HG03378 (cell line): ENCODE measurements around the gene ADARB2.

Source experiments
- ATAC-seq: cut with Tn5 transposase; IDR thresholded peaks from one replicate; pipeline ENCODE4 v1.9.1; 2021; ENCODE audit warnings: mild to moderate bottlenecking, moderate library complexity; ENCODE audit not compliant: unreplicated experiment

Gene ADARB2

GRCh38 chr10:1300218-1300617 lies 437.1 kb downstream of the ADARB2 start:
- ATAC-seq, result no peak

GRCh38 chr10:1299041-1299726 lies 438.1 kb downstream of the ADARB2 start:
- no peak for ATAC-seq

DNA sequence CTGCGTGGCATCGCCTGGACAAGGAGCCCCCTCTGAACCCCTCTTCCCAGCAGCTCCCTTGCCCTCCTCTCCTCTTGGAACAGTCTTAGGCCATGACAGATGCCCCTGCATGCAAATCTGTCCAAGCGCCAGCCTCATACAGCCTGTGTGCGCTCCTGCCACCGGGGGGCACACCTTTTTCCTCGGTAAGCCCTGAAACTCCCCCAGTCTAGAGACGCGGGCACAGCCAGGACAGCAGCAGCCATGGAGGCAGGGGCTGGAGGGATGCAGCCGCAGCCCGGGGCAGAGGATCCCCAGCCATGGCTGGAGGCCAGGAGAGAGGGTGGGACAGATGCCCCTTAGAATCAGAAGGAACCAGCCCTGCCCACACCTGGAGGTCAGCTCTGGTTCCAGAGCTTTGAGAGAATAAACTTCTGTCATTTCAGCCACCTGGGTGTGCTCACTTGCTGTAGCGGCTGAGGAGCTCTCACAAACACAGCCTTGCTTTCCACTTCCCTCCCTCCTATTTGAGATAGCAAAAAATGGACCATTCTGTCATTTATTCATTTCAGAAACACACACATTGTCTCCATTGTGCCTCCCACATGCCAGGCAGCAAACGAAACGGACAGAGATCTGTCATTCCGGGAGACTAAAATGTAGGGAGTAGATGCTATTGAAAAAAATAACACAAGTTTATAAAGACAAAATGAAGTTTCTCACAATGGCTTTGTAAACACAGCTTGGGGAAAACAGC lies 439.6 kb downstream of the ADARB2 start:
- no peak for ATAC-seq

DNA sequence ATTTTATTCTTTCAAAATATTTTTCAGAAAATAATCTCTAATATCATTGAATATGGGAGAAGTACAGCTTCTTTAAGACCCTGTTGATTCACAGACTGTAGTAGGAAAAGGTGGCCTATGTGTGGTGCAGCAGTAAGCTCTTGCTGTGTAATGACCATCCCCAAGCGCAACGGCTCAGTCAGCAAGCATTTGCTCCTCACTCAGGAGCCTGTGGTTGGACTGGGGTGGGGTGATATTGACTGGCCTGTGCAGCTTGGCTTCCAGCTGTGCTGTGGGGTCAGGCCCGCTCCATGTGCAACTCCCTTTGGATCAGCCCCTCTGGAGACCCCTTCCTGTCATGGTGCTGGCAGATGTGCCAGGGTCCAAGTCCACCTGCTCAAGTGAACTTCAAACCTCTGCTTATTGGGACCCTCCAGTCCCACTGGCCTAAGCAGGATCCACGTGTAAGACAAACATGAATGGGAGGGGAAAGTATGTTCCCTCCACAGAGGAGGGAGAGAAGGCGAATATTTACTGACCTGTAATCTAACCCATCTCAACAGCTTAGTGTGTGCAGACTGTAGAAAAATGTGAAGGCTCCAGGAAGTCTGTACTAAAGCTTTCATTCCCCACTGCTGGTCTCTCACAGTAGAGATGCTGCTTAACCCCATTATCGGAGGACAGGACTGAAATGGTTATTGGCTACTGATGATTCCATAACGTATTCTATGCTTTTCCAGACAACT lies 441.4 kb downstream of the ADARB2 start:
- ATAC-seq, result no peak

- no peak for ATAC-seq
Observed at GRCh38 chr10:1294748-1295147, 442.6 kb downstream of the ADARB2 start.

GRCh38 chr10:1293636-1294435 lies 443.5 kb downstream of the ADARB2 start:
- ATAC-seq, result no peak

GRCh38 chr10:1293157-1293556 lies 444.2 kb downstream of the ADARB2 start:
- no peak for ATAC-seq

DNA sequence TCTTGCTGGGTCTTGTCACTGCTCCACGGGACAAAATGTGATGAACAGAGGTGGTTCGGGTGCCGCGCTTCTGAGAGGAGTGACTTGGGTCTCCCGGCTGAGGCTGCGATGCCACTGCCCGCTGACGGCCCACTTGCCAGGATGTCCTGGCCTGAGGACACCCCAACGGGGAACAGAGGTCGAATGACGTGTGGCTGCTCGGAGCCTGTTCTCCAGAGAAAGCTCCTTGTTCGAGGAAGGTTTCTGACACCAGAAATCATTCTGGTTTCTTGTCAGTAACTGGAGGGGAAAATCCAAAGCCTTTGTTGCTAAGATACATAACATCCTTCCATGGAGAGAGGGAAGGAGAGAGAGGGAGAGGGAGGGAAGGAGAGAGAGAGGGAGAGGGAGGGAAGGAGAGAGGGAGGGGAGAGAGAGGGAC lies 444.7 kb downstream of the ADARB2 start:
- no peak for ATAC-seq

- no peak for ATAC-seq
Observed at GRCh38 chr10:1291178-1292090, 445.9 kb downstream of the ADARB2 start.

GRCh38 chr10:1290071-1290471 lies 447.3 kb downstream of the ADARB2 start:
- no peak for ATAC-seq

- no peak for ATAC-seq
Observed at GRCh38 chr10:1289591-1289990, 447.7 kb downstream of the ADARB2 start.

DNA sequence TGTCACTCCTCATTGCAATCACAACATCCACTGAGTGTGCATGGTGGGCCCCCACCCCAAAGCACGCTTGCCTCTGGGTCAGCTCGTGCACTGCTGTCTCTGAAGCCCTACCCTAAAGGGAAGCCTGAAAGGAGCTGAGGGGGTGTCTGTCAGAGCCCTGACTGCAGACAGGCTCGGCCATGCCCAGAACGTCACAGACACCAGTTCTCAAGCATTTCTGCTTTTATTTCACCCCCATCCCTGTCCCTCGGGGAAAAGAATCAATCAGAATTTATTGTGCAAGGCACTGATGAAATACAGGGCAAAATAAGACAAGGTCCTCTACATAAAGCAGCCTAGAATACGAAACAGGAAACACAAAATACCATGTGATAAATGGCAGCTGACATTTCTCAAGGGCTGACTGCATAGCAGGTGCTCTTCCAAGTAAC lies 449.3 kb downstream of the ADARB2 start:
- no peak for ATAC-seq

GRCh38 chr10:1287487-1287886 lies 449.8 kb downstream of the ADARB2 start:
- ATAC-seq, result no peak

- no peak for ATAC-seq
Observed at GRCh38 chr10:1284076-1284475, 453.2 kb downstream of the ADARB2 start.

DNA sequence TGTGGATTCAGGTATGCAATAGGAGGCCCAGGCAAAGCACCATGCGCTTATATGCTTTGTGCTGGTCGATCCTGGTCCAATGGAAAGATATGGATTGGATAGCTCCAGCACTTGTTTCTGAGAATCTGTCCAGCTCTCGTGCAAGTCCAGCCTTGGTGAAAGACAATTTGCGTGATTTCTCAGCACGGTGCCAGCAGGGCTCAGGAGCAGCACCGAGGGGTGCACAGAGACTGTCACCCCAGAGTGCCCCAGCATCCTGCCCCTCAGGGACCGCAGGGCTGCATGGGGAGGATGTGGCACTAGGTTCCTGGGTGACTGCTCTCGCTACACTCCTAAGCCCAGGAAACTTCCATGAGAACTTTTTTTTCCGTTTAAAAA lies 455.9 kb downstream of the ADARB2 start:
- no peak for ATAC-seq

GRCh38 chr10:1280466-1281404 lies 456.6 kb downstream of the ADARB2 start:
- ATAC-seq, result no peak

DNA sequence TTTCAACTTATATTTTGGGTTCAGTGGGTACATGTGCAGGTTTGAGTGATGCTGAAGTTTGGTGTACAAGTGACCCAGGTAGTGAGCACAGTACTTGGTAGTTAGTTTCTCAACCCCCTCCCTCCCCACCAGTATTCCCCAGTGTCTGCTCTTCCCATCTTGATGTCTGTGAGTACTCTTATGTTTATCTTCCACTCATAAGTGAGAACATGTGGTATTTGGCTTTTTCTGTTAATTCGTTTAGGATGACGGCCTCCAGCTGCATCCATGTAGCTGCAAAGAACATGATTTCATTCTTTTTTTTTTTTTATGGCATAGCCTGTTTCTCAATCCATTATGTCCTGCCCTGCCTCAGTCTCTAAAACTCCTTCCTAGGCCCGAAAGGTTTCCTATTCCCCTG lies 459.0 kb downstream of the ADARB2 start:
- no peak for ATAC-seq

- no peak for ATAC-seq
Observed at GRCh38 chr10:1274701-1275544, 462.4 kb downstream of the ADARB2 start.
